K562 (cell line): ENCODE measurements around the gene GABARAPL2. TPM values are rescaled to one million over a fixed set of nuclear protein-coding genes. Genes with fewer than 3 reads are reported as not detected.

Experiments
- CAMTA2 ChIP-seq: fragments of 250-450 bp; sonication (Bioruptor Pico); conservative IDR thresholded peaks from 2 replicates; pipeline ENCODE4 v1.5.1; 2022
- CC2D1A ChIP-seq: fragments of 450-650 bp; IDR thresholded peaks from 2 replicates; pipeline ENCODE4 v1.6.1; 2017; ENCODE audit warnings: mild to moderate bottlenecking
- DDX20 ChIP-seq: fragments of 450-650 bp; IDR thresholded peaks from 2 replicates; pipeline ENCODE4 v1.6.1; 2016; ENCODE audit warnings: missing genetic modification characterization, low read depth, mild to moderate bottlenecking, missing compliant biosample characterization, moderate library complexity
- PTTG1 ChIP-seq: fragments of 450-650 bp; IDR thresholded peaks from 2 replicates; pipeline ENCODE4 v1.6.1; 2016; ENCODE audit warnings: low read depth, mild to moderate bottlenecking, missing genetic modification characterization, missing compliant biosample characterization
- RAD51 ChIP-seq: fragments of 450-650 bp; IDR thresholded peaks from 2 replicates; pipeline ENCODE4 v1.7.1; 2016; ENCODE audit warnings: low read depth, mild to moderate bottlenecking, borderline replicate concordance
- SMARCA4 ChIP-seq: fragments of 450-650 bp; IDR thresholded peaks from 2 replicates; pipeline ENCODE4 v1.6.1; 2016
- polyA plus RNA-seq, 8 experiments: library from polyadenylated mRNA; depleted of rRNA in 4 of 8; stranded (reverse) in 5 of 8; unstranded in 3 of 8; fragments of >200 nt; fragmentation: Nextera tagmentation in 2 of 8; fragmentation: Illumina TruSeq in 1 of 8; extraction: Ambion mirVana in 2 of 8; extraction: Trizol in 1 of 8; gene quantifications; 2 replicates each; pipeline versions ENCODE4 v1.2.1 to v1.2.3, GENCODE V29; 2011 to 2014; ENCODE audit warnings: inconsistent platforms in 1 of 8, missing spikeins in 1 of 8
- total RNA-seq, 7 experiments: library from RNA; depleted of rRNA in 6 of 7; stranded (reverse); fragments of >200 nt in 6 of 7; fragmentation: Illumina TruSeq in 2 of 7; extraction: Trizol in 2 of 7; gene quantifications; 2 replicates each; pipeline versions ENCODE4 v1.2.1 to v1.2.3, GENCODE V29; 2011 to 2021; ENCODE audit warnings: low replicate concordance in 1 of 7
- TF ChIP-seq, protein P1 (sequence below): sonication (generic); formaldehyde crosslinking; IDR thresholded peaks from 2 replicates; pipeline ENCODE4 v1.8.1; 2023; ENCODE audit warnings: missing genetic modification reagents, mild to moderate bottlenecking, borderline replicate concordance
- TF ChIP-seq, protein P2 (sequence below), 2 experiments: fragments of 450-650 bp; IDR thresholded peaks; 2 replicates each; pipeline ENCODE4 v1.6.1; 2016; ENCODE audit warnings: mild to moderate bottlenecking in 2 of 2, borderline replicate concordance in 1 of 2, low read depth in 1 of 2, moderate library complexity in 1 of 2
- TF ChIP-seq, protein P3 (sequence below): sonication (generic); formaldehyde crosslinking; IDR thresholded peaks from 2 replicates; pipeline ENCODE4 v1.8.0; 2022; ENCODE audit warnings: mild to moderate bottlenecking, missing genetic modification reagents

Gene GABARAPL2
- total and polyA plus RNA-seq, 9 of the 15 experiments (the other 6 are each of a cell fraction or from before 2014, with no cell fraction given): 42.1 to 288 (median 91.8) TPM

DNA sequence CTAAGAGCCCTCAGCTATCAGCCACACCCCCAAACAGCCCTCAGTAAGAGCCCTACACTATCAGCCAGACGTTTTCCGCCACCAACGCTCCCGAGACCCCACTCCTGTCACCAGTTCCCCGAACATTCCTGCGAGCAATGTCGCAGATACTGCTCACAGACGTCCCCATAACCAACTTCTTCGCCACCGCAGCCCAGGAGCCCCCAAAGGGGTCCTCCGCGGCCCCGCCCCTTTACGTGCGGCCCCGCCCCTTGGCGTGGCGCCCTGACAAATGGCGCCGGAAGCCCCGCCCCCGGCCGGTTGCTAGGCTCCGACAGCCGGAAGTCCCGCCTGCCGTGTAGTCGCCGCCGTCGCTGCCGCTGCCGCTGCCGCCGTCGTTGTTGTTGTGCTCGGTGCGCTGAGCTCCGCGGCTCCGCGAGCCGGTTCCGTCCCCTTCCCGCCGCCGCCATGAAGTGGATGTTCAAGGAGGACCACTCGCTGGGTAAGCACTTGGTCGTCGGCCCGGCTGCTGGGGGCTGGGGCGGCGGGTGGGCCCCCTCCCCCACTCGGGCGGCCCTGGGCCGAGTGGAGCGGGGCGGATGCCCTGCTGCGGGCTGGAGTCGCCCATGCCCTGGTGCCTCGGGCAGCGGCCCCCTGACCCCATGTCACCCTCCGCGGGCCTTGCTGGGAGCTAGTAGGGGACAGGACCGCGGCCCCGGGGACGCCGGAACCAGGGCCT is at the start of gene GABARAPL2 (continued):
- TF ChIP-seq, protein P1, sequence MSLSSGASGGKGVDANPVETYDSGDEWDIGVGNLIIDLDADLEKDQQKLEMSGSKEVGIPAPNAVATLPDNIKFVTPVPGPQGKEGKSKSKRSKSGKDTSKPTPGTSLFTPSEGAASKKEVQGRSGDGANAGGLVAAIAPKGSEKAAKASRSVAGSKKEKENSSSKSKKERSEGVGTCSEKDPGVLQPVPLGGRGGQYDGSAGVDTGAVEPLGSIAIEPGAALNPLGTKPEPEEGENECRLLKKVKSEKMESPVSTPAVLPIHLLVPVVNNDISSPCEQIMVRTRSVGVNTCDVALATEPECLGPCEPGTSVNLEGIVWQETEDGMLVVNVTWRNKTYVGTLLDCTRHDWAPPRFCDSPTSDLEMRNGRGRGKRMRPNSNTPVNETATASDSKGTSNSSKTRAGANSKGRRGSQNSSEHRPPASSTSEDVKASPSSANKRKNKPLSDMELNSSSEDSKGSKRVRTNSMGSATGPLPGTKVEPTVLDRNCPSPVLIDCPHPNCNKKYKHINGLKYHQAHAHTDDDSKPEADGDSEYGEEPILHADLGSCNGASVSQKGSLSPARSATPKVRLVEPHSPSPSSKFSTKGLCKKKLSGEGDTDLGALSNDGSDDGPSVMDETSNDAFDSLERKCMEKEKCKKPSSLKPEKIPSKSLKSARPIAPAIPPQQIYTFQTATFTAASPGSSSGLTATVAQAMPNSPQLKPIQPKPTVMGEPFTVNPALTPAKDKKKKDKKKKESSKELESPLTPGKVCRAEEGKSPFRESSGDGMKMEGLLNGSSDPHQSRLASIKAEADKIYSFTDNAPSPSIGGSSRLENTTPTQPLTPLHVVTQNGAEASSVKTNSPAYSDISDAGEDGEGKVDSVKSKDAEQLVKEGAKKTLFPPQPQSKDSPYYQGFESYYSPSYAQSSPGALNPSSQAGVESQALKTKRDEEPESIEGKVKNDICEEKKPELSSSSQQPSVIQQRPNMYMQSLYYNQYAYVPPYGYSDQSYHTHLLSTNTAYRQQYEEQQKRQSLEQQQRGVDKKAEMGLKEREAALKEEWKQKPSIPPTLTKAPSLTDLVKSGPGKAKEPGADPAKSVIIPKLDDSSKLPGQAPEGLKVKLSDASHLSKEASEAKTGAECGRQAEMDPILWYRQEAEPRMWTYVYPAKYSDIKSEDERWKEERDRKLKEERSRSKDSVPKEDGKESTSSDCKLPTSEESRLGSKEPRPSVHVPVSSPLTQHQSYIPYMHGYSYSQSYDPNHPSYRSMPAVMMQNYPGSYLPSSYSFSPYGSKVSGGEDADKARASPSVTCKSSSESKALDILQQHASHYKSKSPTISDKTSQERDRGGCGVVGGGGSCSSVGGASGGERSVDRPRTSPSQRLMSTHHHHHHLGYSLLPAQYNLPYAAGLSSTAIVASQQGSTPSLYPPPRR: 0 out of 2 replicates have a peak, but pooled peaks have one; percentile 19
- TF ChIP-seq CAMTA2 (no peak), PTTG1 (no peak), DDX20 (tag) (no peak), CC2D1A (0 out of 2 replicates have a peak, but pooled peaks have one; percentile 50), RAD51 (no peak), SMARCA4 (peak; percentile 50; the same call in 1 of the 2 replicates)
- TF ChIP-seq, protein P2, sequence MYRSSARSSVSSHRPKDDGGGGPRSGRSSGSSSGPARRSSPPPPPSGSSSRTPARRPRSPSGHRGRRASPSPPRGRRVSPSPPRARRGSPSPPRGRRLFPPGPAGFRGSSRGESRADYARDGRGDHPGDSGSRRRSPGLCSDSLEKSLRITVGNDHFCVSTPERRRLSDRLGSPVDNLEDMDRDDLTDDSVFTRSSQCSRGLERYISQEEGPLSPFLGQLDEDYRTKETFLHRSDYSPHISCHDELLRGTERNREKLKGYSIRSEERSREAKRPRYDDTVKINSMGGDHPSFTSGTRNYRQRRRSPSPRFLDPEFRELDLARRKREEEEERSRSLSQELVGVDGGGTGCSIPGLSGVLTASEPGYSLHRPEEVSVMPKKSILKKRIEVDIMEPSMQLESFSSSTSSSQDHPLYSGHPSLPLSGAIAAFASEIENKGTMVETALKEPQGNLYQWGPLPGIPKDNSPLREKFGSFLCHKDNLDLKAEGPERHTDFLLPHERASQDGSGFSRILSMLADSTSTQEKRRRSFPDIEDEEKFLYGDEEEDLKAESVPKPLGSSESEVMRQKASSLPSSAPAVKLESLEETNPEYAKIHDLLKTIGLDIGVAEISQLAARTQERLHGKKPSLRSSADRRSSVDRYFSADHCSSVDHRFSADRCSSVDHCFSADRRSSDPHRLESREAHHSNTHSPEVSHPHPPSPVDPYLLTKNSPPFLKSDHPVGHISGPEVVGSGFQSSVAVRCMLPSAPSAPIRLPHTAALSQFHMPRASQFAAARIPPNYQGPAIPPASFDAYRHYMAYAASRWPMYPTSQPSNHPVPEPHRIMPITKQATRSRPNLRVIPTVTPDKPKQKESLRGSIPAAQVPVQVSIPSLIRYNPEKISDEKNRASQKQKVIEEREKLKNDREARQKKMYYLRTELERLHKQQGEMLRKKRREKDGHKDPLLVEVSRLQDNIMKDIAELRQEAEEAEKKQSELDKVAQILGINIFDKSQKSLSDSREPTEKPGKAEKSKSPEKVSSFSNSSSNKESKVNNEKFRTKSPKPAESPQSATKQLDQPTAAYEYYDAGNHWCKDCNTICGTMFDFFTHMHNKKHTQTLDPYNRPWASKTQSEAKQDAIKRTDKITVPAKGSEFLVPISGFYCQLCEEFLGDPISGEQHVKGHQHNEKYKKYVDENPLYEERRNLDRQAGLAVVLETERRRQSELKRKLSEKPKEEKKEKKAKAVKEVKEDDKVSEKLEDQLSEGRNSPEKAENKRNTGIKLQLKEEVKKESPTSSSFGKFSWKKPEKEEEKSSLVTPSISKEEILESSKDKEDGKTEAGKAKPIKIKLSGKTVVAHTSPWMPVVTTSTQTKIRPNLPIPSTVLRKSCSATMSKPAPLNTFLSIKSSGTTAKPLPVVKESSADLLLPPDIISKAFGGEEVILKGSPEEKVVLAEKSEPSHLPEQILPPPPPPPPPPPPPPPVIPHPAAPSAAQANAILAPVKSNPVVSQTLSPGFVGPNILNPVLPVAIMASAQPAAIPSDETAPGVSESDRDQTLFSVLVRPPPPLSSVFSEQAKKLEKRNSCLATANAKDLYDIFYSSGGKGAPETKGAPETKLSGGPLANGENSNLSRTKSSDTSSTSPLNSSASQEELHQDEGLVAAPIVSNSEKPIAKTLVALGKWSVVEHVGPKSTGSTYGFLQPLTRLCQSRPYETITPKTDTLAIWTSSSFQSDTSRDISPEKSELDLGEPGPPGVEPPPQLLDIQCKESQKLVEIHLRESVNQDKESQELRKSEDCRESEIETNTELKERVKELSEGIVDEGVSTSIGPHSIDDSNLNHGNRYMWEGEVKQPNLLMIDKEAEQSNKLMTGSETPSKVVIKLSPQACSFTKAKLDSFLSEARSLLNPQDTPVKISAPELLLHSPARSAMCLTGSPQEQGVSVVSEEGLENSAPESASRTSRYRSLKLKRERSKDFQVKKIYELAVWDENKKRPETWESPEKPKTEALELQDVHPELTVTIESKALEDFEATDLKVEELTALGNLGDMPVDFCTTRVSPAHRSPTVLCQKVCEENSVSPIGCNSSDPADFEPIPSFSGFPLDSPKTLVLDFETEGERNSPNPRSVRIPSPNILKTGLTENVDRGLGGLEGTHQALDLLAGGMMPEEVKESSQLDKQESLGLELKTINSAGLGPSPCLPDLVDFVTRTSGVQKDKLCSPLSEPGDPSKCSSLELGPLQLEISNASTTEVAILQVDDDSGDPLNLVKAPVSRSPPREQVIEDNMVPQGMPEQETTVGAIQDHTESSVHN (IDR thresholded peaks at IDR 0.05; ENCODE audit: borderline replicate concordance in 1 of 2, low read depth in 1 of 2): no peak
- TF ChIP-seq, protein P3, sequence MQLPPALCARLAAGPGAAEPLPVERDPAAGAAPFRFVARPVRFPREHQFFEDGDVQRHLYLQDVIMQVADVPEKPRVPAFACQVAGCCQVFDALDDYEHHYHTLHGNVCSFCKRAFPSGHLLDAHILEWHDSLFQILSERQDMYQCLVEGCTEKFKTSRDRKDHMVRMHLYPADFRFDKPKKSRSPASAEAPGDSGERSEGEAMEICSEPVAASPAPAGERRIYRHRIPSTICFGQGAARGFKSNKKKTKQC (CRISPR knock-in tag): 0 out of 2 replicates have a peak, but pooled peaks have one; percentile 8
